Measurements from ENCODE around the gene CAPRIN2. TPM values are rescaled to one million over a fixed set of nuclear protein-coding genes. Genes with fewer than 3 reads are reported as not detected.

CAPRIN2 gene, protein sequence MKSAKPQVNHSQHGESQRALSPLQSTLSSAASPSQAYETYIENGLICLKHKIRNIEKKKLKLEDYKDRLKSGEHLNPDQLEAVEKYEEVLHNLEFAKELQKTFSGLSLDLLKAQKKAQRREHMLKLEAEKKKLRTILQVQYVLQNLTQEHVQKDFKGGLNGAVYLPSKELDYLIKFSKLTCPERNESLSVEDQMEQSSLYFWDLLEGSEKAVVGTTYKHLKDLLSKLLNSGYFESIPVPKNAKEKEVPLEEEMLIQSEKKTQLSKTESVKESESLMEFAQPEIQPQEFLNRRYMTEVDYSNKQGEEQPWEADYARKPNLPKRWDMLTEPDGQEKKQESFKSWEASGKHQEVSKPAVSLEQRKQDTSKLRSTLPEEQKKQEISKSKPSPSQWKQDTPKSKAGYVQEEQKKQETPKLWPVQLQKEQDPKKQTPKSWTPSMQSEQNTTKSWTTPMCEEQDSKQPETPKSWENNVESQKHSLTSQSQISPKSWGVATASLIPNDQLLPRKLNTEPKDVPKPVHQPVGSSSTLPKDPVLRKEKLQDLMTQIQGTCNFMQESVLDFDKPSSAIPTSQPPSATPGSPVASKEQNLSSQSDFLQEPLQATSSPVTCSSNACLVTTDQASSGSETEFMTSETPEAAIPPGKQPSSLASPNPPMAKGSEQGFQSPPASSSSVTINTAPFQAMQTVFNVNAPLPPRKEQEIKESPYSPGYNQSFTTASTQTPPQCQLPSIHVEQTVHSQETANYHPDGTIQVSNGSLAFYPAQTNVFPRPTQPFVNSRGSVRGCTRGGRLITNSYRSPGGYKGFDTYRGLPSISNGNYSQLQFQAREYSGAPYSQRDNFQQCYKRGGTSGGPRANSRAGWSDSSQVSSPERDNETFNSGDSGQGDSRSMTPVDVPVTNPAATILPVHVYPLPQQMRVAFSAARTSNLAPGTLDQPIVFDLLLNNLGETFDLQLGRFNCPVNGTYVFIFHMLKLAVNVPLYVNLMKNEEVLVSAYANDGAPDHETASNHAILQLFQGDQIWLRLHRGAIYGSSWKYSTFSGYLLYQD
- 11.5 and 22.2 TPM in 2 replicates for total RNA-seq (2014; rRNA removed; shearing (Covaris generic))

DNA sequence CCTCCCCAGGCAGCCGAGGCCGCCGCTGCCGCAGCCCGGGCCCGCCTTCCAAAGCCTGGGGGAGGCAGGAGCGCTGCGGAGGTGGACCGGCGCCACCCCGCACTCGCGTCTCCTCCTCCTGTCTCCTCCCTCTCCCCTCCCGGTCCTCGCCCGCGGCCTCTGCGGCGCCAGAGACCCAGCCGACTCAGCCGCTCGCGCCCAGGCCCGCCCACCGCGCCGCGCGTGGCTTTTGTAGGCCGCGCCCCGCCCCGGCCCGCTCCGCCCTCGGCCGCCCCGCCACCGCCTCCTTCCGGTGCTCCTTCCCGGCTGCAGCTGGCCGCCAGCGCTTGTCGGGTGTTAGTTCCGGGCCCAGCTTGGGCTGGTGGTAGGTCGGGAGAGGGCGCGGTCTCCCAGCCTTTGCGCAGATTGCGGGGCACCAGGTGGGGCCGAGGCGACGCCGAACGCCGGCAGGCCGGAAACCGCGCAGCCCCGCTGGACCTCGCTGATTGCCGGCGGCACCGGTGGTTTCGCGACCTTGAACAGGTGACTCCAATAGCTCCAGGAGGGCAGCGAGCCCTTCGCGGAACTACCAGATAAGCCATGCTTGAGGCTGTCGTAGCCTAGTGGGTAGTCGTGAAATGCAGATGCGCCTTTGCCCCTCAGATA is at the start of gene CAPRIN2:
CAPRIN2 (minus strand) TSS at position 202 of the 645 bp plus-strand sequence. CDS start 1,431 bp downstream, outside the sequence.
- peak; percentile 93 for DNase-seq (ENCODE audit: low read depth)

DNA sequence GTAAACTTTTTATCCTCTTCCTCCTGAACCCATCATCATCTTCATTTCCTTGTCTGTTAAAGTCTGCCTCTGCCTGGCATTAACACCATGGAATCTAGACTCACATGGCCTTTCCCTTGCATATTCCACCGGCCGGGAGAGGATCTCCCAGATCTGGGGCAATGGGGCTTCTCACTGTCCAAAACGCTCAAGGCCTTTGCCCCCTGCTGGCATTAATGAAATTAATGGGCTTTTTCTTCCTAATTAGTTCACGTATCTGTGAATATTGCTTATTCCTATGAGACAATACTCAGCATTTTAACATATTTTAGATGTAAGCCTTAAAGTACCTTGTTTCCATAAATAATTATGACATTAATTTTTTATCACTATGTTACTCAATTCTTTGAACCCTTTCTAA is 42.9 kb upstream of the CAPRIN2 start:
- no peak for DNase-seq (ENCODE audit: low read depth)

DNA sequence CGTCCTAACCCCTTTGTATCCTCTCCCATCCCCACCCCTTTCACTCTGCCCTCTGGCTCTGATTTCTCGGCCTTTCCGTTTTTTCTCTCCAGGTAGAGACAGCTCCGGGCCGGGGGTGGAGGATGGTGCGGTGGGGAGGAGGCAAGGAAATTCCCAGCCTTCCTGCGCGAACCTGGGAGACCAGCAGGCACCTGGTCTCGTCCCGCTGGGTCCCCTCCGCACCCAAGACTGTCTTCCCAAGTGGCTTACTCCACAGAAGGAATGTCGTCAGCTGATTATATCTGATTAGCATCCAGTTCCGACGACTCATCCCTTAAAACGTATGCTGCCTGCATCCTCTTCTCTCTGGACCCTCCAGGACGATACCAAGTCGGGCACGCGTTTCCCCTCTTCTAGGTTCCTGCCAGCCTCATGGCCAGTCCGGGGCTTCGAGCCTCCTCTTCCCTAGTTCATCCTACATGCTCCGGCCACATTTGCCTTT is 42.2 kb upstream of the CAPRIN2 start:
- DNase-seq (ENCODE audit: low read depth), result peak; percentile 40

DNA sequence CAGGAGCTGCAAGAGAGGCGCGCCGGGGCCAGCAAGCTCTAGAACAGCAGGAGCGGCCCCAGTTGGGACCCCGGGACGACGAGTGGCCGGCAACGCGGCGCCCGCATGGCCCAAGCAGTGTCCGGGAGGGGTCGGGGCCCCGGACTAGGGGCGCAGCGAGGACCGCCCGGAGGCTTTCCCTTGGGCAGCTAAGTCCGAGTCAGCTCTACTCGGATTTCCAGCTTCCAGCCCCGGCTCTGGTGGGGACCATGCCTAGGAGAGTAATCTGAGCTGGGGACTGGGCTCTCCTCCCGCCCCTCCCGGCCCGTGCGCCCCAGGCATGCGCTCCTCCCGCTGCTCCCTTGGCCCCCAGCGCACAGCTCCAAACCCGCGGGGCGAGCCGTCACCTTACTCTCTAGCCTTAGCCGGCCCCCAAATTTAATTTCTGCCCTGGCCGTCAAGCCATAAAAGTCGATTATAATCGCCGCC is 41.6 kb upstream of the CAPRIN2 start:
- peak; percentile 78 for DNase-seq (ENCODE audit: low read depth)

DNA sequence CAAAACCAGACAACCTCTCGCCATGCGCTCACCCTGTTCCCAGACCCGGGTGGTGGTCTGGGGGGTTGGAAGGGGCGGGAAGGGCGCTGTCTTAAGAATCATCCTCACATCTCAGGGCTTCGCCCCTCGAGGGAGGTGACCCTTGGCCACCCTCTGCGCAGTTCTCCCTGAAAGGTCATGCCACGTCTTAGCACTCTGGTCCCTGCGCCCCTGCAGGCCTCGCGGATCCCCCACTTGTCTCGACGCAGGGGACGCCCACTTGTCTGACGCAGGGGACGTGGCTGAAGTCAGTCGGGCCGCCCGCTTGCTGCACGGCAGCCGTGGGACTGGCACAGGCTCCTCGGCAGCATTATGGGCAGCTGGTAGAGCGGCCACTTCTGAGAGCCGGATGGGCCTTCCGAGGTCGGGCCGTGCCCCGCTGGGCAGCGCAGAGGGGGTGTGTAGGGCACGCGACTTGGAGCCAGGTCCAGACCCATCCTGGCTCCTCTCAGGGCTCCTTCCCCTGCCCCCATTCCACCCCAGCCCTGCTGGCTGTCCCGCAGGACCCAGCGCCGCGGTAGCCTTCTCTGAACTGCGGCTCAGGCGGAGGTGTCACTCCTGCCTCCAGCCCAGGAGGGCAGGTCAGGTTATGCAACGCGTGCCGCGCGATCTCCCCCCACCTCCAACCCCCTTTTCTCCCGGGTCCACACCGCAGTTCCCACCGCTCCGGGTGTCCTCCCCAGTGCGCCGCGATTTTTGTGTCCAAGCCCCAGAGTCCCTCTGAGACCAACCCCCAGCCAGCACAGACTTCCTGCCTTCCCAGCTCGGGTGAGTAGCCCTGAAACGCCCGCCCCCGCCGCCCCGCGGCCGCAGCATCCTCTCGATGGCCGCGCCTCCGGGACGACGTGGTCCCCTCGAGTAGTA is 40.9 kb upstream of the CAPRIN2 start:
- peak; percentile 89 for DNase-seq (ENCODE audit: low read depth)

- DNase-seq (ENCODE audit: low read depth), result peak; percentile 96
These were observed 40.0 kb upstream of the CAPRIN2 start for GRCh38 chr12:30794591-30795409.

DNA sequence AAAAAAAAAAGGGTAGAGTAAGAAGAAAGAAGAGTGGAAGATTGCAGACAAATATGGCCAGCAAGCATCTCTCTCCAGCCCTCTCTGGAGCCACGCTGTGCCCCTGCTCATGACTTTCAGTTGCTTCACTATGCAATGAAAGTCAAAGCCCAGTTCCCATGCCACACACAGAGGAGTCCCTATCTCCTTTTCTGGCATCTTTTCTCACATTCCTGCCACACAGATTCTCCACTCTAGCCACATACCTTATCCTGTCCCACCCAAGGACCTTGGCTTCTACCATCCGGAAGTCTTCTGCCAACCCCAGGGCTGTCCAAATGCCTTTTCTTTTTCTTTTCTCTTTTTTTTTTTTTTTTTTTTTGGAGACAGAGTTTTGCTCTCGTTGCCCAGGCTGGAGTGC is 39.3 kb upstream of the CAPRIN2 start:
- DNase-seq (ENCODE audit: low read depth), result peak; percentile 42

DNA sequence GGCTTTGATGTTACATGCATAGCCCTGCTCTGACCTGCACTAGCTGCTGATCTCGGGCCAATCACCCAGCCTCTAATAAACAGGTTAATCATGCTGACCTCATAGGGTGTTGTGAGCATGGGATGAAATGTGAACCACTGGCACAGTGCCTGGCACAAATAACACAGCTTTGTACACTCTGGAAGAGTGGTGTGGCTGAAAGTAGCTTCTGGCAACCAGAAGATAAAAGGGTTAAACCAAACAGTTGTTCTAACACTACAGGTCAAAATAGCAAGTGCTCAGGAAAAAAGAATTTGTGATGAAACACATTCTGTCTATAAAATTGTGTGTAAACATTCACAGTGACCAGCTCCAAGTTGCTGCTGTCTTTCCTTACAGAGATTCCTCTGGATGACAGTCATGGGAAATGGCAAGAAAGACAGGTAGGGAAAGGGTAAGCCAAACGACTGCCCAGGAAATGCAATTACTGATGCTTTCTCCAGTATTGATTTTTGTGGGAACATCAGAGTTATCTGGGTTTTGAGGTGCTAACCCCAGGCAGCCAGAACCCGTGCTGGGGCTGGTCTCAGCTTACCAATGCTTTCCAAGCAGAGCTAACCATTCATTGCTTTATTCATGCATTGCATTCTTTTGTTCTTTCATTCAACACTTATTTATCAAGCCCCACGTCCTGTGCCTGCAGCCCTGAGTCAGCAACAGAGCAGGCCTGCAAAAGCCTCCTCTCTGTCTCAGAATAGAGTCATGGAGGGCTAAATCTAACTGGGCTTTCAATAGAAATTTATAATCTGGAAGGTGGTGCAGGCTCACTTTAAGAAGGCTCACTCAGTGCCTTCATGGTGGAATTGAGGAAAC is 38.1 kb upstream of the CAPRIN2 start:
- peak; percentile 79 for DNase-seq (ENCODE audit: low read depth)

- no peak for DNase-seq (ENCODE audit: low read depth)
These were observed 37.3 kb upstream of the CAPRIN2 start for GRCh38 chr12:30792085-30792484.

- no peak for DNase-seq (ENCODE audit: low read depth)
These were observed 34.0 kb upstream of the CAPRIN2 start for GRCh38 chr12:30788754-30789153.

- DNase-seq (ENCODE audit: low read depth), result no peak
These were observed 30.9 kb upstream of the CAPRIN2 start for GRCh38 chr12:30785630-30786029.

DNA sequence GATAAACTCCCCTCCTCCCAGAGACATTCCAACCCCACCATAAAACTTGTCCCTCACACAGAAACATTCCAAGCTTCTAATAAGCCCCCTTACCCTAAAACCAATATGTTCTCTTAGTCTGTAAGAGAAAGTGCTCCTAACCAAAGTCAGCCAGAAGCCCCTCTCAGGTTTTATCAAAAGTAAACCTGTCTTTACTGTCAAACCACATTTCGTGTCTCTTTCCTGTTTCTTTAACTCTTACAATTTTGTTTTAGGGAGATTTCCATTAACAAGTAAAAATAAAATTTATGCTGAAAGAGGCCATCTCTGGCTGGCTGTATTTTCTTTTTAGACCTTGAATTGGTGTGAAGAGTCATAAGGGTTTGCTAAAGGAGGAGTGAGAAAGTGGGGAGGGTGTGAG is 29.8 kb upstream of the CAPRIN2 start:
- no peak for DNase-seq (ENCODE audit: low read depth)

GRCh38 chr12:30783946-30784345 is 29.2 kb upstream of the CAPRIN2 start:
- no peak for DNase-seq (ENCODE audit: low read depth)

GRCh38 chr12:30782316-30783173 is 27.8 kb upstream of the CAPRIN2 start:
- no peak for DNase-seq (ENCODE audit: low read depth)

DNA sequence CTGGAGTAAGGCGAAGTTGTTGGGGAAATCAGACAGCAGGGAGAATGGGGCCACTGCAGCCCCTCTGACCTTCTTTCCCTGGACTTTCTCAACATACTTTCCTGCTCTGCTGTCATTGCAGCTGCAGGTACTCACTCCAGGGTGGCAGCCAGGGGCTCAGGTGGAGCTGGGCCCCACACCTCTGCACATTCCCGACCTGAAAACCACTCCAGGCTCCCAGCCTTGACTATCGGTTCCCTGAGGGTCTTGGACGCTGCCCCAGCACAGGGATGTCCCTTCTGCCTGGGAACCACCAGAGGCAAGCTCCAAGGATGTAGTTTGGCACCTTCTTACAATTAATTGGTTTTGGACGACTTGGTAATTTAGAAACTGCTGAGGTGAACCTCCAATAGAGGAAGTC is 24.8 kb upstream of the CAPRIN2 start:
- DNase-seq (ENCODE audit: low read depth), result no peak

DNA sequence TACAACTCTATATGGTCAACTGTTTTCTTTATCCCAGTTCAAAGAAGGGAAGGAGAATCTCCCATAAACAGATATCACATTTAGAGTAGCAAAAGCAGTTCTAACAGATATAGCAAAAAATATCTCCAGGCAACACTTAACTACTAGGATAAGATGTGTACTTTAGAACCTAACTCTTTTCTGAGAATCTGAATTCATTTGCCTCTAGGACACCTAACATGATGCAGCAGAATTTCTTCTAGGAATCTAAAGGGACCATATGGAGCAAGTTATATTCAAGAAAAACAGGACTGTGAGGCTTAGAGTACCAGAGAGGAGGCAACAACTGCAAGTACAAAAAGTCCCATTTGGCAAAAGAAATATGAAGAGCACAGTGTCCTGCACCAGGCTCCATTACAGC is 24.4 kb upstream of the CAPRIN2 start:
- no peak for DNase-seq (ENCODE audit: low read depth)

DNA sequence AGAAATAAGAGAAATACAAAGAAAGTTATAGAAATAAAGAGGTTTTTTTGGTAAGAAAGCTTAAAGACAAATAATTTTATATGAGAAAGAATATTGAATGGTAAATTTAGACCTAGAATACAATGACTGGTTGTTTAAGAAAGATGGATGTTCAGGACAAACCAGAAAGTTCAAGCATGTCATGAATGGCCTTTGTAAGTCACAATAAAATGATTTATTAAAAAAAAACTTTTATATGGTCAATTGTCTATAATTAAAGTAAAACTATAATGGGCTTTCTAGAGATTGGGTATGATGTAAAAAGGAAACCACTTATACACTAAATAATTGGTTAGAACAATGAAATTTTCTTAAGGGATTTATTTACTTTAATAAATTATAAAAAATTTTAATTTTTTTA is 19.8 kb upstream of the CAPRIN2 start:
- DNase-seq (ENCODE audit: low read depth), result no peak

- no peak for DNase-seq (ENCODE audit: low read depth)
These were observed 15.1 kb upstream of the CAPRIN2 start for GRCh38 chr12:30769802-30770201.
